ENCODE measurements around the gene PROX1.

Gene PROX1

GRCh38 chr1:213977909-213978308 is 9.9 kb upstream of the PROX1 start:
- no peak for DNase-seq (ENCODE audit: low read depth, low spot score)
- H3K27ac ChIP-seq, result no peak overlapping the region

GRCh38 chr1:213979751-213980586 is 7.8 kb upstream of the PROX1 start:
- no peak overlapping the region for H3K27ac ChIP-seq
- no peak for DNase-seq (ENCODE audit: low read depth, low spot score)

DNA sequence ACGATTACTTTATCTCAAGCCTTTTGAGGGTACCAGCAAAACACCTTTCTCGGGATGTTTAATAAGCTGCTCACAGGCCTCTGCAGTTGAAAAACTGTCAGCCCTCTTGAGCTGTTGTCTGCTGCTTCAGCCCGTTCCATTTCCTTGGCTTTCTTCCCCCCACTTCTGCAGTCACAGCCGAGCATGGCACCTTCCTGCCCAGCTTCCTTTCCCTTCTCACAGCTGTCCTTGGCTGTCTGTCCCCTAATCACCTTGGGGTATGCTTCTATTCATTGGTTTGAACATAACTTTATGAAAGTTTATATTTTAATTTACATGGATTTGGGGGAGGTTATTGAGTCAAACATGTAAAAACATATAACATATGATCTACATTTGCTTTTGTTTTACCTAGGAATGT is 6.9 kb upstream of the PROX1 start:
- DNase-seq (ENCODE audit: low read depth, low spot score), result no peak
- no peak overlapping the region for H3K27ac ChIP-seq

DNA sequence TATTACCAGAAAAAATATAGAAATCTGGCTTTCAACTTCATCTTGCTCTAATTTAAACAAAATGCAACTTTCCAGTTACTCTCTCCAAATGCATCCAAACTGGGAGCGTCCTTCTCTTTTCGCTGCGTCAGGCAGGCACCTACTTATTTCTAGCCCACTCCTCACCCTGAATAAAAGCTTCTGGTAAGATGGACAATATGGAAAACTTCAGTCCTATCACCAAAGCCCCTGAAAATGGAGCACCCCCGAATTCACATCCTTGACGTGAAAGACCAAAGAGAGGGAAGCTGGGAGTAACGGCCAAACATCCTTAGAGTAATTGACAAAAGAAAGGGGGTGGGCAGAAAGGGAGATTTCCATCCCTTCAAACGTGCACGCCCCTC is 5.5 kb upstream of the PROX1 start:
- no peak for DNase-seq (ENCODE audit: low read depth, low spot score)
- no peak overlapping the region for H3K27ac ChIP-seq

GRCh38 chr1:213982672-213983492 is 4.9 kb upstream of the PROX1 start:
- no peak for DNase-seq (ENCODE audit: low read depth, low spot score)
- no peak overlapping the region for H3K27ac ChIP-seq

DNA sequence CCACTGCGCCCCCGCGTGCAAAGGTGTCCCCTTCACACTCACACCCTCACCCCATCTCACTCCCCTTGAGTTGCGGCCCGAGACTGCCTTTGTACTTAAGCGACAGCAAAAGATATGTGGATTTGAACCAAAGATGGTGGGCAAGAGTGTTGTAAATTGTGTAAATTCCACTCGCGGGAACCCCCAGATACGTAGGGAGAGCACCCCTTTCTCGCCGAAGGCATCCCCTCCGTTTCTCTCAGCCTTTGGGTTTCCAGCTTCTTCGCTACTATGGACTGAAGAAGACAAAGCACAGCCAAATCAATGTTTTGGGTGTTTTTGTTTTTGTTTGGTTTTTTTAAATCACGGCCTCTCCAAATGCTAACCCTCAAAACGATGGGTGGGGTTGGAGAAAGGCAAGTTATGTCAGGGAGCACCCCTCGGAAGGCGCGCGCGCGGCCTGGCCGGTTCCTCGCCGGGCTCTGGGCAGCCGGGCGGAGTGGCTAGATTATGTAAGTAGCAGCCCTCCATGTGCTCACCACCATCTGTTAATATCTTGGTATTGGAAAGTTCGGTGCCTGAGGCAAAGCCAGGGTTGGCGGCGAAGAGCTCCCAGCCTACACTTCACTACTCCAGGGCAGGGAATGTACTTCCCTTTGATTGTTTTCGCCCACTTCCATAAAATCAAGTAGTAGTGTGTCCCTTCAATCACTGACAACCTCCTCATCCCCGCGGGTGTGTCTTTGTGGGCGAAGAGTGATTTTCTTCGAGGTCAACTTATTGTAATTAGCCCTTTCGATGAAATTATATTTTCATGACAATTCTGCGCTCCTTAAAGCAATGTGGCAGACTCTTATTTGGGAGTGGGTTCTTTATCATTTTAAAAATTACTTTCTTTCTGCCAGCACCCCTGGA is 4.0 kb upstream of the PROX1 start:
- DNase-seq (ENCODE audit: low read depth, low spot score), result no peak
- H3K27ac ChIP-seq, result no peak overlapping the region

- no peak for DNase-seq (ENCODE audit: low read depth, low spot score)
- no peak overlapping the region for H3K27ac ChIP-seq
Observed at GRCh38 chr1:213984387-213985208, 3.2 kb upstream of the PROX1 start.

GRCh38 chr1:213985209-213986019 is 2.4 kb upstream of the PROX1 start:
- DNase-seq (ENCODE audit: low read depth, low spot score), result no peak
- no peak overlapping the region for H3K27ac ChIP-seq

DNA sequence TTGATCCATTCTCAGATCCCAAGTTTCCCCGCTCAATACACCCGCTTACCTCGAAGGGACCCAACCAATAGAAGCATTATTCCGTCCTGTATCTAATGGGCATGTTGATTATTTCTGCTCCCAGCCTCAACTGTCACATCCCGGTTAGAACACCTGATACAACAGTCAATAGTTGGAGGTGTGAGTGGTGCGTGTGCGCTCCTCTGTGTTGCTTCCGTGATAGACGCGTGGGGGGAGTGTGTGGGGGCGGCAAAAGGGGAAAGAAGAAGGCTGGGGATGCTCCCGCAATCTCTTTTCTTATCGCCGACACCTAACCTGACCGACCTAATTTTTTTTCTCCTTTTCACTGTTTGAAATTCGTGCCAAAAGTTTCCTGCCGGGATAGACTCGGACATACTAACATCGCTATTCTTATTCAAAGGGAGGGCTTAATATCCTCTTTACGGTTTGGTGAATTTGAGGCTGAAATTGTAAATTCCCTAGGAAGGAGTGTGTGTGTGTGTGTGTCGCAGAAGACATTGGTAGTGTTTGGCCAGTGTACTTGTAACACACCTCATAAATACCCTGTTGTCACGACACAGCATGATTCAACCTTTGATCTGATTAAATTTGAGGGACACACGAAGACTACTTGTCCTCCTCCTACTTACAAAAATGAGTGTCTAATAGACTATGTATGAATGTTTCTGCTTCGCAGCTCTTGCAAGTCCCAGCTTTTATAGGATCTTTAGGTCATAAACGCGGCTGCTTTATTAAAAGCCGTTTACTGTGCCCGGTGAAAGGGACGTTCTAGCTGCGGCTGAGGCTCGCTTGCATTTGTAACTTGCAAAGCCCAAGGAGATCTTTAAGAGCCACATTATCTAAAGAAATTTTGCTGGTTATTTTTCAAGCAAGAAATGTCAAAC is 1.5 kb upstream of the PROX1 start:
- no peak for DNase-seq (ENCODE audit: low read depth, low spot score)

GRCh38 chr1:213986925-213987250 is 885 bp upstream of the PROX1 start:
- no peak for DNase-seq (ENCODE audit: low read depth, low spot score)
- H3K27ac ChIP-seq, result no peak overlapping the region

More for the DNA sequence above, 1.5 kb upstream of the PROX1 start:
- H3K27ac ChIP-seq, result no peak overlapping the region

DNA sequence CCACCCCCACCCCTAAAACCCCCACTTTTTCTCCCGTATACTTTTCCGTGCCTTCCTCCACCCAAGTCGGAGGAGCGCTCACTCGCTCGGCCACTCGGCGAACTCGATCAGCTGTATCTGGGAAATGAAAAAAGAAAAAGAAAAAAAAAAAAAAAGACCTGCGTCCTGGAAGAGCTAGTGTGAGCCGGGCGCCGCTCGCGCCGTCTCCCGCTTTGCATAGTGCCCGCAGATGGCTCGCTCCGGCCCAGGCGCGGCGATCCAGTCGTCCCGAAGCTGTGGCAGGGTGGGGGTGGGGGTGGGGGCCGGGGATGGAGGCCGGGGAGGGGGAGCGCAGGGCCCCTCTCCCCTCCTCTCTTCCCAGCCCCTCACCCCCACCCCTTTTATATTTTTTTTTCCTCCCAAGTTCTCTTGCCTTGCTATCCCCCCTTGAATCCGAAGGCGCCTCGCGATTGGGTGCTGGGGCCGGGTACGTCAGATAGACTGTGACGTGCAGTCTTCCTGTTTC is 299 bp upstream of the PROX1 start:
- no peak for DNase-seq (ENCODE audit: low read depth, low spot score)
- H3K27ac ChIP-seq, result peak overlapping the region; percentile 86

GRCh38 chr1:213988507-213989001 is 781 bp downstream of the PROX1 start:
- no peak for DNase-seq (ENCODE audit: low read depth, low spot score)

GRCh38 chr1:213989002-213989855 is 1.5 kb downstream of the PROX1 start:
- no peak overlapping the region for H3K27ac ChIP-seq
- DNase-seq (ENCODE audit: low read depth, low spot score), result no peak

More at GRCh38 chr1:213988507-213989001, 781 bp downstream of the PROX1 start:
- H3K27ac ChIP-seq, result peak overlapping the region; percentile 86

GRCh38 chr1:213993929-213994328 is 6.2 kb downstream of the PROX1 start:
- H3K27ac ChIP-seq, result no peak overlapping the region
- no peak for DNase-seq (ENCODE audit: low read depth, low spot score)

DNA sequence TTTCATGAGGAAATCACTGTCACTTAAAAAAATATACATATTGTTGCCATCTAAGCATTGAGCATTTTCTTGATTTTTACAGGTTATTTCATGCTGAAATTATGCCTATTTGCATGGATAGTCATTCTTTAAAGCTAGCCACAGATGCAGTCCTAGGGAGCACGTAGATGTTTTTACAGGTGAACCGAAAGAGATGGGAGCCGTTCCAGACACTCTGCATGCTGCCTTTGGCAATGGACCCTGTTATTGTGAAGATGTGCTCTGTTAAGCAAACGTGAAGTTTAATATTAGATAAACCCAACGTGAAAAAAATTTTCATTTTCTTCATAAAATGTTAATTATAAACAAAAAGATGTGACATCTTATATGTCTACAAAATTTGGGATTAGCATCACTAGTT is 7.1 kb downstream of the PROX1 start:
- DNase-seq (ENCODE audit: low read depth, low spot score), result no peak
- H3K27ac ChIP-seq, result no peak overlapping the region

DNA sequence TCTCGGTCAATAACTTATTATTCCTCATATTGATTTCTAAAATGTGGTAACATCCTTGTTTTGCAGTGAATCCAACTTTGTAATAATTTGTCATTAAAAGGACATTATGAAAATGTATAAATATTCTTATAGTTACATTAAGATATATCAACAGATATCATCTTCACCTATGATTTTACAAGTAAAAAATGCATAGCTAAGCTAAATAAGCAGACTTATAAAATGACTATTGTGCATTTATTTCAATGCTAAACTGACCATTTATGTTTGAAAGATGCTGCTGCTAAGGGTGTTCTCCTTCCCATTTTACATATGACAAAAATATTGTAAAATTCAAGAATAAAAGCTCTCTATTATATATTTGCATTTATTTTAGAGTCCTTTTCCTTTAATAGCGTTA is 7.8 kb downstream of the PROX1 start:
- DNase-seq (ENCODE audit: low read depth, low spot score), result no peak
- no peak overlapping the region for H3K27ac ChIP-seq
